Endothelial cell of umbilical vein (primary cell): ENCODE results near the gene CES4A. TPM values are rescaled to one million over a fixed set of nuclear protein-coding genes. Genes with fewer than 3 reads are reported as not detected.

Source experiments
- BruUV-seq: library from RNA; stranded (reverse); fragments of 400-500 nt; replicated peaks from 2 replicates; lab custom pipeline; 2021; lab: Mats Ljungman, UMichigan
- CTCF ChIA-PET: fragments of 300-600, 350-600 bp; sonication (Branson Sonifier 250); formaldehyde crosslinking; loops from one replicate; lab custom pipeline; 2021; ENCODE audit warnings: antibody characterized with exemption, inconsistent platforms; lab: Charles Lee
- POLR2A ChIA-PET: fragments of 300-600, 350-600 bp; sonication (Branson Sonifier 250); formaldehyde crosslinking; loops from one replicate; lab custom pipeline; 2021; ENCODE audit warnings: antibody characterized with exemption, inconsistent platforms; lab: Charles Lee
- DNase-seq: peaks from one replicate; pipeline ENCODE4 v3.0.0-alpha.2; 2011; ENCODE audit warnings: low read depth, low spot score
- FAIRE-seq: peaks from 2 replicates; lab custom pipeline; 2011; peaks lifted over from hg19 to GRCh38; lab: Jason Lieb, UNC
- H2AFZ ChIP-seq: 2 replicates; pipeline ENCODE4 v1.6.0; 2012; ENCODE audit warnings: low read depth, low read length, control low read depth, inconsistent platforms
- H3K27ac ChIP-seq: 2 replicates; pipeline ENCODE4 v1.5.1; 2011; ENCODE audit warnings: low read depth, mild to moderate bottlenecking, control low read depth, low read length, moderate library complexity; ENCODE audit not compliant: insufficient read depth
- H3K27me3 ChIP-seq, 2 experiments: 2 replicates each; pipeline versions ENCODE4 v1.6.0 to v1.6.1; 2011; ENCODE audit warnings: low read length in 2 of 2, mixed read lengths in 1 of 2; ENCODE audit not compliant: control insufficient read depth in 2 of 2, insufficient read depth in 2 of 2
- H3K36me3 ChIP-seq, 2 experiments: 2 replicates in 1 of 2; 3 replicates in 1 of 2; pipeline ENCODE4 v1.5.1; 2011; ENCODE audit warnings: low read length in 2 of 2, mild to moderate bottlenecking in 1 of 2, moderate library complexity in 1 of 2; ENCODE audit not compliant: control insufficient read depth in 2 of 2, insufficient read depth in 2 of 2; ENCODE audit errors: extremely low read depth in 1 of 2
- H3K4me1 ChIP-seq: 3 replicates; pipeline ENCODE4 v1.5.1; 2011; ENCODE audit warnings: mild to moderate bottlenecking, low read length; ENCODE audit not compliant: control insufficient read depth, insufficient read depth; ENCODE audit errors: extremely low read depth
- H3K4me2 ChIP-seq: 2 replicates; pipeline ENCODE4 v1.6.1; 2011; ENCODE audit warnings: low read length, control low read depth, mixed read lengths; ENCODE audit not compliant: insufficient read depth
- H3K4me3 ChIP-seq, 3 experiments: fragments of 200-600 bp in 1 of 3; sonication (generic), shearing (Covaris generic) in 1 of 3; replicated peaks in 1 of 3; 2 replicates each; pipeline ENCODE4 v1.5.1; 2011 to 2016; ENCODE audit warnings: control low read depth in 3 of 3, low read length in 3 of 3, mild to moderate bottlenecking in 2 of 3, inconsistent platforms in 1 of 3, low read depth in 1 of 3, moderate library complexity in 1 of 3; ENCODE audit not compliant: insufficient read depth in 1 of 3
- H3K79me2 ChIP-seq: 2 replicates; pipeline ENCODE4 v1.6.0; 2012; ENCODE audit warnings: low read length, inconsistent platforms; ENCODE audit not compliant: control insufficient read depth, insufficient read depth
- H3K9ac ChIP-seq: replicated peaks from 2 replicates; pipeline ENCODE3; 2011; ENCODE audit warnings: low read length, control low read depth; ENCODE audit not compliant: insufficient read depth; ENCODE audit errors: extremely low read depth
- H3K9me1 ChIP-seq: replicated peaks from 3 replicates; pipeline ENCODE4 v1.6.0; 2011; ENCODE audit warnings: mild to moderate bottlenecking, low read length; ENCODE audit not compliant: control insufficient read depth, insufficient read depth; ENCODE audit errors: extremely low read depth
- H3K9me3 ChIP-seq: replicated peaks from 2 replicates; pipeline ENCODE4 v1.5.1; 2012; ENCODE audit warnings: low read length, inconsistent platforms; ENCODE audit not compliant: control insufficient read depth, insufficient read depth
- H4K20me1 ChIP-seq: replicated peaks from 2 replicates; pipeline ENCODE3; 2011; ENCODE audit warnings: mild to moderate bottlenecking, low read length; ENCODE audit not compliant: control insufficient read depth, insufficient read depth; ENCODE audit errors: extremely low read depth
- FOS ChIP-seq: IDR thresholded peaks from 2 replicates; pipeline ENCODE4 v1.6.1; 2011; ENCODE audit warnings: mild to moderate bottlenecking, low read length, moderate library complexity, borderline replicate concordance; ENCODE audit not compliant: insufficient read depth
- MAX ChIP-seq: IDR thresholded peaks from 2 replicates; pipeline ENCODE4 v1.6.1; 2011; ENCODE audit not compliant: insufficient read depth, insufficient read length
- POLR2AphosphoS5 ChIP-seq: IDR thresholded peaks from 2 replicates; pipeline ENCODE4 v1.6.1; 2012; ENCODE audit warnings: low read depth, mild to moderate bottlenecking, control low read depth, low read length, moderate library complexity; ENCODE audit not compliant: insufficient read depth
- dilution Hi-C: fragments of 300-500 bp; cut with MboI; formaldehyde crosslinking; loops from one replicate; pipeline ENCODE4 v1.15.0; 2019; ENCODE audit warnings: low sequenced_read_pairs; ENCODE audit not compliant: extremely low pct_ligation_motif_present
- intact Hi-C: fragments of 100-400 bp; cut with micrococcal nuclease; formaldehyde crosslinking; loops from one replicate; pipeline ENCODE4 v1.10.0; 2022
- polyA plus RNA-seq, 4 experiments: library from polyadenylated mRNA; depleted of rRNA in 3 of 4; stranded (reverse) in 3 of 4; unstranded in 1 of 4; fragments of >200 nt; gene quantifications; 2 replicates each; pipeline versions ENCODE4 v1.2.1 to v1.2.3, GENCODE V29; 2011 to 2012; ENCODE audit warnings: missing spikeins in 1 of 4
- small RNA-seq: library from RNA; depleted of rRNA; stranded (forward); fragments of <200 nt; gene quantifications from one replicate; pipeline ENCODE3, GENCODE V24; 2012; ENCODE audit warnings: low replicate concordance, low read depth; ENCODE audit not compliant: insufficient read depth, insufficient read length
- total RNA-seq: library from RNA; stranded (reverse); gene quantifications from 2 replicates; pipeline ENCODE4 v1.2.3, GENCODE V29; 2021

The CES4A gene
- total and polyA plus RNA-seq, 2 donors (not counting 3 experiments of a cell fraction or from before 2014, with no cell fraction given), result 5.4 to 13.3 TPM

GRCh38 chr16:67055712-67056487, 67.5 kb downstream of the CES4A start:
- CTCF ChIA-PET, result interaction anchor here (1.3 kb wide), 1 partner anchor 46 kb away, joined by 4 read pairs; no protein-coding TSS in a partner anchor
- H4K20me1 ChIP-seq, result peaks cover 10% of the 10 kb centered on the region
- peaks cover 97% of the 10 kb centered on the region for H3K79me2 ChIP-seq
- H3K4me2 ChIP-seq, result no peak overlapping the region
- H3K9me3 ChIP-seq, result no peaks in the 10 kb centered on the region
- POLR2A ChIA-PET, result no interaction called here
- TF ChIP-seq MAX (no peak), FOS (peak; percentile 59), POLR2AphosphoS5 (no peak)
- peak; percentile 14 for DNase-seq
- H3K9me1 ChIP-seq, result peaks cover 2% of the 10 kb centered on the region
- dilution Hi-C loops (no loop called here), intact Hi-C loops (no loop called here)
- no peak overlapping the region for H3K9ac ChIP-seq
- FAIRE-seq, result no peak
- no peak overlapping the region for H3K27ac ChIP-seq
- no peaks in the 10 kb centered on the region for H3K27me3 ChIP-seq
- no peak overlapping the region for H3K4me3 ChIP-seq
- peaks cover 2% of the 10 kb centered on the region in 2 experiments for H3K36me3 ChIP-seq
- H3K4me1 ChIP-seq, result peaks cover 4% of the 10 kb centered on the region
- no peak overlapping the region for H2AFZ ChIP-seq
- BruUV-seq, result no TSS peak

Small RNA genes lying within 50 kb of the gene (small RNA-seq; reads per million reads assigned to genes)
- not detected for gene RN7SL543P

Other genes starting within 250 kb of the CES4A start
- 156 and 159 TPM in 2 replicates for gene DYNC1LI2, start 237.0 kb upstream of the CES4A start, total RNA-seq
- gene DYNC1LI2, start 237.0 kb upstream of the CES4A start, polyA plus RNA-seq, result 51.2 and 110 TPM in 2 replicates
- gene TERB1, start 187.0 kb upstream of the CES4A start, total RNA-seq, result not detected in 2 replicates
- gene TERB1, start 187.0 kb upstream of the CES4A start, polyA plus RNA-seq, result not detected in 2 replicates
- 64.3 and 67.6 TPM in 2 replicates for gene NAE1, start 157.6 kb upstream of the CES4A start, total RNA-seq
- gene NAE1, start 157.6 kb upstream of the CES4A start, polyA plus RNA-seq, result 18.2 and 23.6 TPM in 2 replicates
- not detected in 2 replicates for gene CA7, start 144.2 kb upstream of the CES4A start, total RNA-seq
- gene CA7, start 144.2 kb upstream of the CES4A start, polyA plus RNA-seq, result not detected in 2 replicates
- 9.3 and 9.5 TPM in 2 replicates for gene PDP2, start 108.1 kb upstream of the CES4A start, total RNA-seq
- gene PDP2, start 108.1 kb upstream of the CES4A start, polyA plus RNA-seq, result 4.1 and 4.4 TPM in 2 replicates
- gene CDH16, start 69.7 kb upstream of the CES4A start, total RNA-seq, result not detected in 2 replicates
- gene CDH16, start 69.7 kb upstream of the CES4A start, polyA plus RNA-seq, result not detected in 2 replicates
- 0.22 and 0.46 TPM in 2 replicates for gene RRAD, start 63.1 kb upstream of the CES4A start, total RNA-seq
- gene RRAD, start 63.1 kb upstream of the CES4A start, polyA plus RNA-seq, result 0.48 and 0.60 TPM in 2 replicates
- gene CIAO2B, start 54.2 kb upstream of the CES4A start, total RNA-seq, result 78.7 and 85.2 TPM in 2 replicates
- gene CIAO2B, start 54.2 kb upstream of the CES4A start, polyA plus RNA-seq, result 314 and 423 TPM in 2 replicates
- gene CES2, start 53.1 kb upstream of the CES4A start, total RNA-seq, result 24.5 and 28.8 TPM in 2 replicates
- gene CES2, start 53.1 kb upstream of the CES4A start, polyA plus RNA-seq, result 19.1 and 19.6 TPM in 2 replicates
- gene CES3, start 27.3 kb upstream of the CES4A start, total RNA-seq, result not detected in 2 replicates
- 0.10 and 0.13 TPM in 2 replicates for gene CES3, start 27.3 kb upstream of the CES4A start, polyA plus RNA-seq
- gene CBFB, start 40.6 kb downstream of the CES4A start, total RNA-seq, result 103 and 113 TPM in 2 replicates
- 22.0 and 27.8 TPM in 2 replicates for gene CBFB, start 40.6 kb downstream of the CES4A start, polyA plus RNA-seq
- 16.1 and 18.5 TPM in 2 replicates for gene PHAF1, start 121.4 kb downstream of the CES4A start, total RNA-seq
- 21.1 and 21.9 TPM in 2 replicates for gene PHAF1, start 121.4 kb downstream of the CES4A start, polyA plus RNA-seq
- 1.6 and 4.0 TPM in 2 replicates for gene B3GNT9, start 162.4 kb downstream of the CES4A start, total RNA-seq
- 6.4 and 6.8 TPM in 2 replicates for gene B3GNT9, start 162.4 kb downstream of the CES4A start, polyA plus RNA-seq
- gene TRADD, start 171.3 kb downstream of the CES4A start, total RNA-seq, result 15.2 and 17.4 TPM in 2 replicates
- 22.6 and 23.3 TPM in 2 replicates for gene TRADD, start 171.3 kb downstream of the CES4A start, polyA plus RNA-seq
- 5.4 and 7.0 TPM in 2 replicates for gene FBXL8, start 171.4 kb downstream of the CES4A start, total RNA-seq
- gene FBXL8, start 171.4 kb downstream of the CES4A start, polyA plus RNA-seq, result 7.4 and 12.8 TPM in 2 replicates
- 4.7 and 5.5 TPM in 2 replicates for gene HSF4, start 176.2 kb downstream of the CES4A start, total RNA-seq
- gene HSF4, start 176.2 kb downstream of the CES4A start, polyA plus RNA-seq, result 4.8 and 7.9 TPM in 2 replicates
- gene NOL3, start 181.9 kb downstream of the CES4A start, total RNA-seq, result 14.4 and 19.4 TPM in 2 replicates
- gene NOL3, start 181.9 kb downstream of the CES4A start, polyA plus RNA-seq, result 16.0 and 19.2 TPM in 2 replicates
- gene MATCAP1, start 195.4 kb downstream of the CES4A start, total RNA-seq, result 45.8 and 53.3 TPM in 2 replicates
- 44.5 and 49.0 TPM in 2 replicates for gene MATCAP1, start 195.4 kb downstream of the CES4A start, polyA plus RNA-seq
- gene EXOC3L1, start 201.5 kb downstream of the CES4A start, total RNA-seq, result 10.8 and 19.4 TPM in 2 replicates
- 10.2 and 11.6 TPM in 2 replicates for gene EXOC3L1, start 201.5 kb downstream of the CES4A start, polyA plus RNA-seq
- gene E2F4, start 203.6 kb downstream of the CES4A start, total RNA-seq, result 110 and 112 TPM in 2 replicates
- 168 and 199 TPM in 2 replicates for gene E2F4, start 203.6 kb downstream of the CES4A start, polyA plus RNA-seq
- gene ELMO3, start 210.5 kb downstream of the CES4A start, total RNA-seq, result 4.3 and 5.7 TPM in 2 replicates
- 3.9 and 4.1 TPM in 2 replicates for gene ELMO3, start 210.5 kb downstream of the CES4A start, polyA plus RNA-seq
- gene TMEM208, start 238.5 kb downstream of the CES4A start, total RNA-seq, result 35.3 and 36.3 TPM in 2 replicates
- gene TMEM208, start 238.5 kb downstream of the CES4A start, polyA plus RNA-seq, result 94.0 and 98.4 TPM in 2 replicates